COLO668 (cell line): Measurements from ENCODE around the gene NFIB.

Experiments
- DNase-seq: peaks from one replicate; lab custom pipeline; 2025; ENCODE audit not compliant: unreplicated experiment; lab: John Stamatoyannopoulos, UW

Gene NFIB

GRCh38 chr9:14307989-14308852, 5.7 kb downstream of the NFIB start:
- no peak for DNase-seq

GRCh38 chr9:14306672-14307660, 7.0 kb downstream of the NFIB start:
- no peak for DNase-seq

- no peak for DNase-seq
Measured at GRCh38 chr9:14306188-14306587, 7.8 kb downstream of the NFIB start.

- no peak for DNase-seq
Measured at GRCh38 chr9:14304259-14304658, 9.7 kb downstream of the NFIB start.

- no peak for DNase-seq
Measured at GRCh38 chr9:14303521-14303920, 10.4 kb downstream of the NFIB start.

GRCh38 chr9:14303100-14303499, 10.8 kb downstream of the NFIB start:
- no peak for DNase-seq

GRCh38 chr9:14302405-14302804, 11.5 kb downstream of the NFIB start:
- no peak for DNase-seq

GRCh38 chr9:14301583-14302021, 12.3 kb downstream of the NFIB start:
- no peak for DNase-seq

GRCh38 chr9:14301006-14301405, 12.9 kb downstream of the NFIB start:
- no peak for DNase-seq

GRCh38 chr9:14300588-14300987, 13.4 kb downstream of the NFIB start:
- DNase-seq = no peak

GRCh38 chr9:14300040-14300439, 13.9 kb downstream of the NFIB start:
- DNase-seq = no peak

- DNase-seq = no peak
Measured at GRCh38 chr9:14298601-14299022, 15.3 kb downstream of the NFIB start.

- DNase-seq = no peak
Measured at GRCh38 chr9:14296495-14297113, 17.3 kb downstream of the NFIB start.

- DNase-seq = no peak
Measured at GRCh38 chr9:14294659-14295058, 19.3 kb downstream of the NFIB start.

- DNase-seq = no peak
Measured at GRCh38 chr9:14293801-14294200, 20.1 kb downstream of the NFIB start.

- DNase-seq = no peak
Measured at GRCh38 chr9:14292181-14292739, 21.7 kb downstream of the NFIB start.

- no peak for DNase-seq
Measured at GRCh38 chr9:14289916-14290315, 24.0 kb downstream of the NFIB start.

GRCh38 chr9:14288433-14288832, 25.5 kb downstream of the NFIB start:
- DNase-seq = no peak

GRCh38 chr9:14286121-14286520, 27.8 kb downstream of the NFIB start:
- no peak for DNase-seq

- no peak for DNase-seq
Measured at GRCh38 chr9:14283276-14283675, 30.7 kb downstream of the NFIB start.

- DNase-seq = no peak
Measured at GRCh38 chr9:14281876-14282275, 32.1 kb downstream of the NFIB start.
